HG03097 (cell line): Measurements from ENCODE around the gene SNTA1.
A peak's percentile ranks its signal among the peaks of the same experiment; 100 is the strongest.
"Not testable (repeated sequence)": the region's sequence is repeated elsewhere in the genome, so short reads cannot be mapped to it uniquely, and the experiment has no call there.

Source experiments
- ATAC-seq: cut with Tn5 transposase; IDR thresholded peaks from one replicate; pipeline ENCODE4 v1.9.1; 2021; ENCODE audit not compliant: unreplicated experiment, low FRiP score

SNTA1 gene

DNA sequence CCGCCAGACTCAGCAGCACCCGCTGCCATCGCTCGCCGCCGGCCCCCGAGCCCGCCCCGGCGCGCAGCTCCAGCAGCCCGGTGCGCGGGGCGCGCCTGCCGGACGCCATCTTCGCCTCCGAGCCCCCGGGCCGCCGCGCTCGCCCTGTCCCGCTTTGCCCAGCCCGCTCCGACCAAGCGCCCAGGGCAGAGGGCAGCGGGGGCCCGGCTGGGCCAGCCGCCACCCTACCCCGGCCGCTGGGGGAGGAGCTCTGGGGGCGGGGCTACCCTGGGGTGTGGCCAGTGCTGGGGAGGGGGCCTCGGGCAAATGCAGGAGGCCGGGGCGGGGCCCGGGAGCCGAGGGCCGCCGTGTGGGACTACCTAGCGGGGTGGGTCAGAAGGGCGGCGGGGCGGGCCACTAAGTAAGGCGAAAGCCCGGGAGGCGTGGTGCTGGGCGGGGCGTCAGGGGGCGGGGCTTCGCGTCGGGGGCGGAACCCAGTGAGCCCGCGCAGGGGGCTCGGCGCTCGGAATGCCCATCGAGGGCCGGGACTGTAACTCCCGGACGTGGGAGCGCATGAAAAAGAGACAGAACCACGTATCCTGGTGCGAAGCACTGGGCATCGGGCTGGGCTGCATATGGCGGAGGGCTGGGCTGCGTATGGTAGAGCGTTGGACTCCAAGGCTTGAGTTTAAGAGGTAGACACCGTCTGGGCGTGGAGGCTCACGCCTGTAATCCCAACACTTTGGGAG, at the start of gene SNTA1:
Gene SNTA1 (minus strand): TSS at position 252 of the 728 bp plus-strand sequence. CDS start 143 bp downstream, at position 109.
- peak; percentile 61 for ATAC-seq

GRCh38 chr20:33490934-33491656, 47.5 kb upstream of the SNTA1 start:
- ATAC-seq: no peak

DNA sequence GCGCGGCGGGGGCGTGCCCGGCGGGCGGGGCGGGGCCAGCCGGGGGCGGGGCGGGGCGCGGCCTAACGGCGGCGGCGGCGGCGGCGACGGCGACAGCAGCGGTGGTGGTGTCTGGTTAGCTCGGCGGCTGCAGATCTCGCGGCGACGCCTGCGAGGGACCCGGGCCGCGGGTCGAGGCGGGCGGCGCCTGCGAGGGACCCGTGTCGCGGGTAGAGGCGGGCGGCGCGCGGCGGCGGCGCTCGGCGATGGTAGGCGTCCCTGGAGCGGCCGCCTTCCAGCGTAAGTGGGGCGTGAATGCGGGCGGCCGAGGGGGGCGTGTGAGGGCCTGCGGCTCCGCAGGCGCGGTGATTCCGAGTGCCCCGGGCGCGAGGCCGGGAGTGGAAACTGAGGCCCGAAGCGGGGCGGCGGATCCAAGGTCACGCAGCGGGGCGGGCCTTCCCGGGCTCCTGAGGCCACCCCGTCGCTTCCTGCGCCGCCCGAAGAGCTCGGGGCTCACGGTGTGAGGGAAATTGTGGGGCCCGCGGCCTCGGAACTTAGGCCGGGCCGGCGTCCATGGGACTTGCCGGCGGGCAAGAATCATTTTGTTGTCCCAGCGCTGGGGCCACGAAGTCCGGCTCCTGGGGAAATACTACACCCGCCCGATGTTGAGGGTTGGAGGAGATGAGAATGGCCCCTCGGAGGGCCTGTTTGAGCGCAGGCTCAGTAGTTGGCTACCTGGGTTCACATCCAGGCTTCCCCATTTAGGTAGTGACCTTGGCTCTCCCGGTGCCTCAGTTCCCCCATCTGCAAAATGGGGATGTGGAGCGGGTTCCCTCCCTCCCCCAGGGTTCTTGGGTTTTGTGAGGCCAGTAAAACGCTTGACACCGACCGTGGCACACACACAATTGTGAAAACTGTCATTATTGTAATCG, 46.7 kb upstream of the SNTA1 start, which contains the start of gene CBFA2T2:
Gene CBFA2T2 (plus strand): TSS at position 74 of the 911 bp plus-strand sequence. CDS start 172 bp downstream, at position 246.
- ATAC-seq: peak; percentile 55

GRCh38 chr20:33489495-33490022, 46.0 kb upstream of the SNTA1 start:
- ATAC-seq: peak; percentile 85

GRCh38 chr20:33488661-33489494, 45.3 kb upstream of the SNTA1 start:
- not testable (repeated sequence) for ATAC-seq

GRCh38 chr20:33488201-33488600, 44.6 kb upstream of the SNTA1 start:
- no peak for ATAC-seq

- ATAC-seq: not testable (repeated sequence)
Observed at GRCh38 chr20:33483186-33483585, 39.6 kb upstream of the SNTA1 start.

DNA sequence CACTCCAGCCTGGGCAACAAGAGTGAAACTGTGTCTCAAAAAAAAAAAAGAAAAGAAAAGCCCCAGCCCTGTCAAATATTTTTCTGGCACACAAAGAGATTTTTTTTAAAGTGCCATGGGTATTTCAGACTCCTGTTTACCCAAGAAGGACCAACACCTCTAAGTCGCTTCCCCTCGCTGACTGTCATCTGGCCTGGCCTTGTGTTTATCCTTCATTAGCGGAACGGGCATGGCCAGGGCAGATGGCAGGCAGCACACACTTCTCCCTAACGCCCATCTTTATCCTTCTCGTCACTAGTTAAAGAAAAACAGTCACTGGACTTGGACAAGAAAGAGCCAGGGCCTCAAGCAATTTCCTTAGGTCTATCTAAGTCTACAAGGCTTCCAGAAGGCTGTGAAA, 39.0 kb upstream of the SNTA1 start:
- ATAC-seq: no peak

DNA sequence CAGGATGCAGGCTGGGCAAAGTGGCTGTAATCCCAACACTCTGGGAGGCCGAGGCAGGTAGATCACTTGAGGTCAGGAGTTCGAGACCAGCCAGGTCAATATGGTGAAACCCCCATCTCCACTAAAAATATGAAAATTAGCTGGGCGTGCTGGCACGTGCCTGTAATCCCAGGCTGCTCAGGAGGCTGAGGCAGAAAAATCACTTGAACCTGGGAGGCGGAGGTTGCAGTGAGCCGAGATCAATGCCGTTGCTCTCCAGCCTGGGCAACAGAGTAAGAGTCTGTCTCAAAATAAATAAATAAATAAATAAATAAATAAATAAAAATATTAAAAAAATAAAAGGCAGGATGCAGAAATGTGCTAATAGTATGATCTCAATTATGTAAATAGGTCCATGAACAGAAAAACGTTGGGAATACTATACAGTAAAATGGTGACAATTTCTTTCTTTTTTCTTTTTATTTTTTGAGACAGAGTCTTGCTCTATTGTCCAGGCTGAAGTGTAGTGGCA, 37.9 kb upstream of the SNTA1 start:
- no peak for ATAC-seq

GRCh38 chr20:33480048-33480447, 36.5 kb upstream of the SNTA1 start:
- no peak for ATAC-seq

DNA sequence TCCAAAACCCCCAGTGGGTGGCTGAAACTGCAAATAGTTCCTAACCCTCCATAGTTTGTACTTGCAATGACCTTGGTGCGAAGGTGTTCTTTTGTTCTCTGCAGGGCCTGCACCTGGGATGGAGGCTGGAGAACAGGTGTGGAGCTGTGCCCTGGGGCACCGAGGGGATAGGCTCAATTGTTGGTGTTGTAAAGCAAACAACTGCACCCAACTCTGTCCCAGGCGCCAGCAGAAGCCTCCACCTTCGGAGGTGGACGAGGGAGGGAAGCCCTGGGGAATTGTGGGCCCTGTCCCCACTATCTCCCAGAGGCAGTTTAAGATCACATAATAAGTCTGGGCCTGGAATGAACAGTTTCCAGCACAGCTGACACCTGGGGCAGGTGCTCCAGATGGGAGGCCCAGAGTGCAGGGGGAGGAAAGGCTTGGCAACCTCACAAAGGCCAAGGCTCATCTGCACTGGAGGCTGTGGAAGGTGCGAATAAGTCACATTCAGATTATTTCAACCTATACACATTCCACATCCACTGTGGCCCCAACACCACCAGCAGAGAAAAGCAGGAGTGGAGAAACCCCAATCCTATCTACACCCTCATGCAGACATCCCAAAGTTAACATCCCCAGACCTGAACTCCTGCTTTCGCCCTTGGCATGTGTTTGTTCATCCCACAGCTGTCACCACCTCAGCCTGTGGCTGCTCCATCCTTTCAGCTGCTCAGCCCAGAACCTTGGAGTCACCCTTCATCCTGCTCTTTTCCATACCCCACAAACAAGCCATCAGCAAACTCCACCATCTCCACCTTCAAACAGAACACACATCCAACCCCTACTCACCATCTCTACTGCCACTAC, 34.0 kb upstream of the SNTA1 start:
- ATAC-seq: no peak

DNA sequence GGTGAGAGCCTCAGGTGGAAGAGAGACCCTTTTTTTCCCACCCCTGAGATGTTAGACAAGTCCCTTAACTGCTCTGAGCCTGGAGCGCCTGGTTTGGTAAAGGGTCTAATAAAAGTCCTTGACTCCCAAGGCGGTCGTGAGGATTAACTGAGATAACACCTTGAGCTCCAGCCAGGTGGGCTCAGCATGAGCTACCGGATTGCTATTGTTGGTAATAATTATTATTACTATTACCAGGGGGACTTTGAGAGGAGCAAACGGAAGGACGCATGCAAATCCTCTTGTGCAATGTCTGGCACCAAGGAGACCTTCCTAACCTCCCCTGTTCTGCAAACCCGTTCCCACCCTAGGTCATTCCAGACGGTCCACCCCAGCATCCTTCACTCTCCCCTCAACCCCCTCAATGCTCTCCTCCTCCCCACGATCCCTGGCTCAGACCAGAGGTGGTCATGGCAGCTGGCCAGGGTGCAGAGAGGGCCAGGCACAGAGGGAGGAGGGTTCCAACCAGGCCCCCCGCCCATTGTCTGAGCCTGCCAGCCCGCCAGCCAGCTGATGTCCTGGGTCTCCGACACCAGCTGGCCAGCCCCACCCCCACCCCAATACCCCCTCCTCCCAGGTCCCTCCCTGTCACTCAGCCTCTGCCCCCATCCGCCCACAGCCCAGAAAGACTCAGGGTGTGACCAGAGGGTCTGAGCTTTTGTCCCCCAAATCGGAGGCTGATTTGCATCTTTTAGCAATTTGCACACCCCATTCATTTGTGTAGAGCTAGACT, 32.0 kb upstream of the SNTA1 start:
- no peak for ATAC-seq

GRCh38 chr20:33474963-33475362, 31.4 kb upstream of the SNTA1 start:
- ATAC-seq: no peak

- ATAC-seq: no peak
Observed at GRCh38 chr20:33474097-33474873, 30.7 kb upstream of the SNTA1 start.

GRCh38 chr20:33472868-33473435, 29.4 kb upstream of the SNTA1 start:
- ATAC-seq: no peak

- no peak for ATAC-seq
Observed at GRCh38 chr20:33470866-33471265, 27.3 kb upstream of the SNTA1 start.

GRCh38 chr20:33470457-33470856, 26.9 kb upstream of the SNTA1 start:
- no peak for ATAC-seq
